Measurements from ENCODE around the gene DSC3.

GRCh38 chr18:30985753-30986152 lies 56.8 kb downstream of the DSC3 start:
- TF ChIP-seq CTCF (IDR thresholded peaks at IDR 0.05) = no peak
- TF ChIP-seq POLR2A (IDR thresholded peaks at IDR 0.05) = no peak

All from thyroid gland (tissue), 4 donors.